ENCODE data around the gene CXADR.

GRCh38 chr21:17532292-17532691, 19.4 kb downstream of the CXADR start:
- TF ChIP-seq POLR2AphosphoS5 (IDR thresholded peaks at IDR 0.05; ENCODE audit: low read depth, low read length) (no peak), CTCF (IDR thresholded peaks at IDR 0.05) (no peak), REST (IDR thresholded peaks at IDR 0.05; ENCODE audit: insufficient read depth in 1 of 2, low read depth in 2 of 2, low read length in 1 of 2) (no peak), SIN3A (IDR thresholded peaks at IDR 0.05; ENCODE audit: borderline replicate concordance, insufficient read depth, low read depth, low read length) (no peak)
